WTC11 (cell line): ENCODE measurements around the gene UBE2D2. TPM values are rescaled to one million over a fixed set of nuclear protein-coding genes. Genes with fewer than 3 reads are reported as not detected.

Experiments
- ARID4B ChIP-seq: sonication (generic); formaldehyde crosslinking; IDR thresholded peaks from 2 replicates; pipeline ENCODE4 v1.8.0; 2023; ENCODE audit warnings: missing genetic modification reagents, mild to moderate bottlenecking, borderline replicate concordance
- ATF2 ChIP-seq: sonication (generic); formaldehyde crosslinking; IDR thresholded peaks from 2 replicates; pipeline ENCODE4 v1.8.1; 2022; ENCODE audit warnings: low read depth, missing genetic modification reagents, borderline replicate concordance
- CREB1 ChIP-seq: sonication (generic); formaldehyde crosslinking; IDR thresholded peaks from 2 replicates; pipeline ENCODE4 v1.8.0; 2023; ENCODE audit warnings: mild to moderate bottlenecking, missing genetic modification reagents
- E2F5 ChIP-seq: sonication (generic); formaldehyde crosslinking; IDR thresholded peaks from 2 replicates; pipeline ENCODE4 v1.8.1; 2022; ENCODE audit warnings: mild to moderate bottlenecking, moderate library complexity, missing genetic modification reagents
- FOXK1 ChIP-seq: sonication (generic); formaldehyde crosslinking; IDR thresholded peaks from 2 replicates; pipeline ENCODE4 v1.8.0; 2022; ENCODE audit warnings: mild to moderate bottlenecking, moderate library complexity, missing genetic modification reagents
- FOXP1 ChIP-seq: sonication (generic); formaldehyde crosslinking; IDR thresholded peaks from 2 replicates; pipeline ENCODE4 v1.8.0; 2022; ENCODE audit warnings: missing genetic modification reagents, mild to moderate bottlenecking, moderate library complexity, borderline replicate concordance
- GABPB1 ChIP-seq: sonication (generic); formaldehyde crosslinking; IDR thresholded peaks from 2 replicates; pipeline ENCODE4 v1.8.1; 2023; ENCODE audit warnings: mild to moderate bottlenecking, missing genetic modification reagents
- IRF1 ChIP-seq: sonication (generic); formaldehyde crosslinking; IDR thresholded peaks from 2 replicates; pipeline ENCODE4 v1.8.0; 2023; ENCODE audit warnings: missing genetic modification reagents
- NFE2L1 ChIP-seq: sonication (generic); formaldehyde crosslinking; IDR thresholded peaks from 2 replicates; pipeline ENCODE4 v1.8.1; 2023; ENCODE audit warnings: missing genetic modification reagents
- NFYB ChIP-seq: sonication (generic); formaldehyde crosslinking; conservative IDR thresholded peaks from 2 replicates; pipeline ENCODE4 v1.8.0; 2022; ENCODE audit warnings: low read depth, missing genetic modification reagents
- RELA ChIP-seq: sonication (generic); formaldehyde crosslinking; IDR thresholded peaks from 2 replicates; pipeline ENCODE4 v1.8.1; 2022; ENCODE audit warnings: missing genetic modification reagents, mild to moderate bottlenecking, borderline replicate concordance
- SMAD4 ChIP-seq: sonication (generic); formaldehyde crosslinking; IDR thresholded peaks from 2 replicates; pipeline ENCODE4 v1.8.0; 2022; ENCODE audit warnings: mild to moderate bottlenecking, missing genetic modification reagents
- ZBTB21 ChIP-seq: sonication (generic); formaldehyde crosslinking; IDR thresholded peaks from 2 replicates; pipeline ENCODE4 v1.8.1; 2023; ENCODE audit warnings: mild to moderate bottlenecking, missing genetic modification reagents, borderline replicate concordance
- ZNF219 ChIP-seq: sonication (generic); formaldehyde crosslinking; IDR thresholded peaks from 2 replicates; pipeline ENCODE4 v1.8.0; 2023; ENCODE audit warnings: missing genetic modification reagents, mild to moderate bottlenecking, borderline replicate concordance
- ZNF396 ChIP-seq: fragments of 250-450 bp; sonication (Bioruptor Pico); IDR thresholded peaks from 2 replicates; pipeline ENCODE4 v1.8.0; 2021; ENCODE audit warnings: mild to moderate bottlenecking, moderate library complexity, borderline replicate concordance
- ZNF532 ChIP-seq: fragments of 250-450 bp; sonication (Bioruptor Pico); IDR thresholded peaks from 2 replicates; pipeline ENCODE4 v1.9.0; 2021; ENCODE audit warnings: mild to moderate bottlenecking, borderline replicate concordance
- total RNA-seq: library from RNA; stranded (reverse); gene quantifications from 3 replicates; pipeline ENCODE4 v1.2.3, GENCODE V29; 2021

UBE2D2 gene
- total RNA-seq, 1 experiment from 2014 or later = 183 TPM

GRCh38 chr5:139560752-139561654 is at the start of gene UBE2D2 (continued):
- no peak for TF ChIP-seq ATF2 (CRISPR knock-in tag)
- peak; percentile 34; the same call in 1 of the 2 replicates for TF ChIP-seq ARID4B (CRISPR knock-in tag)
- TF ChIP-seq ZNF219 = no peak
- no peak for TF ChIP-seq SMAD4 (CRISPR knock-in tag)
- TF ChIP-seq FOXP1 (CRISPR knock-in tag) = 0 out of 2 replicates have a peak, but pooled peaks have one; percentile 18
- 0 out of 2 replicates have a peak, but pooled peaks have one; percentile 40 for TF ChIP-seq ZNF532 (CRISPR knock-in tag)
- TF ChIP-seq E2F5 = peak; percentile 48; the same call in 1 of the 2 replicates
- 0 out of 2 replicates have a peak, but pooled peaks have one; percentile 11 for TF ChIP-seq GABPB1
- TF ChIP-seq IRF1 (CRISPR knock-in tag) = no peak
- TF ChIP-seq FOXK1 = peak; percentile 55; the same call in 1 of the 2 replicates
- TF ChIP-seq RELA = no peak
- no peak for TF ChIP-seq CREB1
- TF ChIP-seq NFE2L1 (CRISPR knock-in tag) = no peak
- TF ChIP-seq ZBTB21 (CRISPR knock-in tag) = 0 out of 2 replicates have a peak, but pooled peaks have one; percentile 23
- TF ChIP-seq ZNF396 (CRISPR knock-in tag) = no peak
- 0 out of 2 replicates have a peak, but pooled peaks have one; percentile 12 for TF ChIP-seq NFYB (CRISPR knock-in tag)
